Midbrain (tissue), 1 donor: ENCODE results near the gene SH2D3C.
"Not testable (repeated sequence)": the region's sequence is repeated elsewhere in the genome, so short reads cannot be mapped to it uniquely, and the experiment has no call there.

Experiments used
- DNase-seq: peaks from one replicate; lab custom pipeline; 2025; lab: John Stamatoyannopoulos, UW

SH2D3C gene

GRCh38 chr9:127783111-127784008, 4.9 kb upstream of the SH2D3C start:
- DNase-seq: no peak

GRCh38 chr9:127781806-127782205, 3.3 kb upstream of the SH2D3C start:
- no peak for DNase-seq

GRCh38 chr9:127780909-127781308, 2.4 kb upstream of the SH2D3C start:
- DNase-seq: not testable (repeated sequence)

GRCh38 chr9:127780126-127780885, 1.8 kb upstream of the SH2D3C start:
- DNase-seq: peak; percentile 53

GRCh38 chr9:127779136-127779981, 893 bp upstream of the SH2D3C start:
- no peak for DNase-seq

- DNase-seq: no peak
Observed at GRCh38 chr9:127777368-127777980, 992 bp downstream of the SH2D3C start.

- no peak for DNase-seq
Observed at GRCh38 chr9:127776924-127777289, 1.6 kb downstream of the SH2D3C start.

- no peak for DNase-seq
Observed at GRCh38 chr9:127776195-127776923, 2.1 kb downstream of the SH2D3C start.

GRCh38 chr9:127773981-127774380, 4.5 kb downstream of the SH2D3C start:
- DNase-seq: no peak

- DNase-seq: no peak
Observed at GRCh38 chr9:127773272-127773671, 5.2 kb downstream of the SH2D3C start.

- no peak for DNase-seq
Observed at GRCh38 chr9:127772603-127773002, 5.9 kb downstream of the SH2D3C start.

- DNase-seq: no peak
Observed at GRCh38 chr9:127771570-127772189, 6.8 kb downstream of the SH2D3C start.

GRCh38 chr9:127770905-127771569, 7.4 kb downstream of the SH2D3C start:
- DNase-seq: peak; percentile 89

- DNase-seq: no peak
Observed at GRCh38 chr9:127770583-127770904, 7.9 kb downstream of the SH2D3C start.

- no peak for DNase-seq
Observed at GRCh38 chr9:127769929-127770582, 8.4 kb downstream of the SH2D3C start.

- no peak for DNase-seq
Observed at GRCh38 chr9:127769101-127769500, 9.4 kb downstream of the SH2D3C start.

- DNase-seq: no peak
Observed at GRCh38 chr9:127768698-127769097, 9.8 kb downstream of the SH2D3C start.

- DNase-seq: no peak
Observed at GRCh38 chr9:127767909-127768331, 10.5 kb downstream of the SH2D3C start.

- no peak for DNase-seq
Observed at GRCh38 chr9:127767410-127767809, 11.1 kb downstream of the SH2D3C start.

- no peak for DNase-seq
Observed at GRCh38 chr9:127765418-127765817, 13.0 kb downstream of the SH2D3C start.
